ENCODE data around the gene CHST10. TPM values are rescaled to one million over a fixed set of nuclear protein-coding genes. Genes with fewer than 3 reads are reported as not detected.

CHST10 gene
- total RNA-seq, 1 experiment from 2014 or later = 13.4 TPM

DNA sequence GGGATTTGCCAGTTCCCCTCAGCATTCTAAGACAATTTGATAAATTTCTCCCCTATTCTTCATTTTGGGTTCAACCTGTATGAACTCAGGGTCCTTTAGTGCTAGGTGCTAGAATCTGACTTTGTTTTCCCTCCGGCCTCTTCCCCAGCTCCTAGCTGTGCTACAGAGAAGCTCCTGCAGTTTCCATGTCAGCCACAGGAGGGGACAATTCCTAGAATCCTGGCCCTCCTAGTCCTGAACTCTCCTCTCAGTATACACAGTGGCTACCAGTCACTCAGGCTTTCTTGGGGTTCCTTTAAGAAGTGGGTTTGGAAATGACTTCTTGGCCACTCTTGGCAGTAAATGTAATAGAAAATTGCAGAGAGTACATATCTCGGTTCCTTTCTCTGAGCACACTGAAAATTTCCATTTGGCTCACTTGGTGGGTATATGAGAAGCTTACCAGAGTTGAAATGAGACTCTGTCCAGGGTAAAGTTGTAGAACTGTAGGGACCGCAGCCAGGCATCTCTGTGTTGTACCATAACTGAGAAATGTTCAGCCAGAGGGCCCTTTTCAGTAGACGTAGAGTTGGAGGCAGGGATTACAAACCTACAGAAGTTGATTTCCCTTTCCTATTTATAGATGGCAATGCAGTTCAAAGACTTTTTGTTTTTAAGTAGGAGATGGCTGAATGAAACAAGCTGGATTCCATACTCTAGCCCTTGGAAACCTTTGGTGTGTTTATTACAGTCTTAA lies 5.0 kb upstream of the CHST10 start:
- no peaks in the 10 kb centered on the region for H3K9me3 ChIP-seq (ENCODE audit: low read length)
- CTCF ChIA-PET = interaction anchor here (0.6 to 0.8 kb wide), 2 partner anchors 11 to 162 kb away, joined by 3 to 4 read pairs; no protein-coding TSS in a partner anchor
- H3K36me3 ChIP-seq (ENCODE audit: low read depth, low read length) = no peaks in the 10 kb centered on the region
- H3K4me1 ChIP-seq (ENCODE audit: insufficient read depth, low read length) = peaks cover 10% of the 10 kb centered on the region
- peaks cover 3% of the 10 kb centered on the region for H3F3A ChIP-seq (ENCODE audit: low read length, unreplicated experiment)
- ATAC-seq (peak; percentile 91), DNase-seq (peak; percentile 63)
- no peak overlapping the region for H3K4me2 ChIP-seq (ENCODE audit: low read length)
- H4K20me1 ChIP-seq (ENCODE audit: low read length) = no peaks in the 10 kb centered on the region
- no TSS peak for BruUV-seq (replicated peaks)
- no peaks in the 10 kb centered on the region for H3K9me2 ChIP-seq (replicated peaks; ENCODE audit: low read length)
- no peaks in the 10 kb centered on the region for H3K27me3 ChIP-seq (ENCODE audit: low read length)
- no peak overlapping the region for H3K4me3 ChIP-seq (ENCODE audit: low read length)
- POLR2A ChIA-PET (ENCODE audit: unreplicated experiment) = no interaction called here
- no peaks in the 10 kb centered on the region for H3K79me2 ChIP-seq (ENCODE audit: low read length)
- intact Hi-C loops (cut with micrococcal nuclease) = loop anchor here (5.0 kb wide), 1 partner anchor 160 kb away; no protein-coding TSS in a partner anchor
- TF ChIP-seq, protein P1, sequence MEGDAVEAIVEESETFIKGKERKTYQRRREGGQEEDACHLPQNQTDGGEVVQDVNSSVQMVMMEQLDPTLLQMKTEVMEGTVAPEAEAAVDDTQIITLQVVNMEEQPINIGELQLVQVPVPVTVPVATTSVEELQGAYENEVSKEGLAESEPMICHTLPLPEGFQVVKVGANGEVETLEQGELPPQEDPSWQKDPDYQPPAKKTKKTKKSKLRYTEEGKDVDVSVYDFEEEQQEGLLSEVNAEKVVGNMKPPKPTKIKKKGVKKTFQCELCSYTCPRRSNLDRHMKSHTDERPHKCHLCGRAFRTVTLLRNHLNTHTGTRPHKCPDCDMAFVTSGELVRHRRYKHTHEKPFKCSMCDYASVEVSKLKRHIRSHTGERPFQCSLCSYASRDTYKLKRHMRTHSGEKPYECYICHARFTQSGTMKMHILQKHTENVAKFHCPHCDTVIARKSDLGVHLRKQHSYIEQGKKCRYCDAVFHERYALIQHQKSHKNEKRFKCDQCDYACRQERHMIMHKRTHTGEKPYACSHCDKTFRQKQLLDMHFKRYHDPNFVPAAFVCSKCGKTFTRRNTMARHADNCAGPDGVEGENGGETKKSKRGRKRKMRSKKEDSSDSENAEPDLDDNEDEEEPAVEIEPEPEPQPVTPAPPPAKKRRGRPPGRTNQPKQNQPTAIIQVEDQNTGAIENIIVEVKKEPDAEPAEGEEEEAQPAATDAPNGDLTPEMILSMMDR (conservative IDR thresholded peaks at IDR 0.05; ENCODE audit: low read depth, low read length) = peak; percentile 67
- TF ChIP-seq EZH2 (IDR thresholded peaks at IDR 0.05; ENCODE audit: low read length, unreplicated experiment) = no peak
- no peak overlapping the region for H3K27ac ChIP-seq (ENCODE audit: low read length)
- no peak overlapping the region for H2AFZ ChIP-seq (ENCODE audit: low read length)
- no peak overlapping the region for H3K9ac ChIP-seq (ENCODE audit: low read length)

GRCh38 chr2:100419915-100420314 lies 2.4 kb upstream of the CHST10 start:
- DNase-seq = no peak
- H3K27me3 ChIP-seq (ENCODE audit: low read length) = no peaks in the 10 kb centered on the region
- no peak overlapping the region for H2AFZ ChIP-seq (ENCODE audit: low read length)
- no peak overlapping the region for H3K9ac ChIP-seq (ENCODE audit: low read length)
- H3K79me2 ChIP-seq (ENCODE audit: low read length) = peaks cover 19% of the 10 kb centered on the region
- ChIA-PET POLR2A (ENCODE audit: unreplicated experiment) (no interaction called here), CTCF (no interaction called here)
- H4K20me1 ChIP-seq (ENCODE audit: low read length) = no peaks in the 10 kb centered on the region
- peaks cover 24% of the 10 kb centered on the region for H3K4me1 ChIP-seq (ENCODE audit: insufficient read depth, low read length)
- H3K4me3 ChIP-seq (ENCODE audit: low read length) = no peak overlapping the region
- H3K9me2 ChIP-seq (replicated peaks; ENCODE audit: low read length) = no peaks in the 10 kb centered on the region
- H3F3A ChIP-seq (ENCODE audit: low read length, unreplicated experiment) = peaks cover 3% of the 10 kb centered on the region
- no peaks in the 10 kb centered on the region for H3K9me3 ChIP-seq (ENCODE audit: low read length)
- H3K36me3 ChIP-seq (ENCODE audit: low read depth, low read length) = no peaks in the 10 kb centered on the region
- TF ChIP-seq EZH2phosphoT487 (IDR thresholded peaks at IDR 0.05; ENCODE audit: borderline replicate concordance, low read length) (no peak), EZH2 (IDR thresholded peaks at IDR 0.05; ENCODE audit: low read length, unreplicated experiment) (no peak)
- TF ChIP-seq, protein P1 (conservative IDR thresholded peaks at IDR 0.05; ENCODE audit: low read depth, low read length) = no peak
- no peak overlapping the region for H3K27ac ChIP-seq (ENCODE audit: low read length)
- H3K4me2 ChIP-seq (ENCODE audit: low read length) = no peak overlapping the region
- no peak for ATAC-seq
- no TSS peak for BruUV-seq (replicated peaks)
- intact Hi-C loops (cut with micrococcal nuclease) = loop anchor here (5.0 kb wide), 1 partner anchor 158 kb away; no protein-coding TSS in a partner anchor

DNA sequence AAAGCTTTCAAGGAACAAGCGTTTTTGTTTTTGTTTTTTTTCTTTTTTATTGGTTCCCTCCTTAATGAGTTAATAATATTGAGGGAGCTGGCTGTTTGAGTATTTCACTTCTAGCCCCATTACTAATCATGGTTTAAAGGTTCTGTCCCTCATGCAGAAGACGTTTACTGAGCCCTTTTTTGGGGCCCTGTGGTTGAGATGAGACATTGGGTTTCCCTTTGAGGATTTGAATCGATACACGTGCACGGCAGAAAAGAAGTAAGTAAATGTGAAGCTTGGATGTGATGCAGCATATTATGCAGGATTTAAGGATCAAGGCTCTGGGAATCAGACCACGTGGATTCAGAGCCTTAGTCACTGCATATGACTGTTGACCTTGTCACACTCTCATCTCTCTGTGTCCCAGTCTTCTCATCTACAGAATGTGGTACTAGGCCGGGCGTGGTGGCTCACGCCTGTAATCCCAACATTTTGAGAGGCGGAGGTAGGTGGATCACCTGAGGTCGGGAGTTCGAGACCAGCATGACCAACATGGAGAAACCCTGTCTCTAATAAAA lies 1.0 kb upstream of the CHST10 start:
- H3K79me2 ChIP-seq (ENCODE audit: low read length) = peaks cover 21% of the 10 kb centered on the region
- ChIA-PET CTCF (interaction anchor here (0.7 kb wide), 1 partner anchor 538 kb away, joined by 3 read pairs; no protein-coding TSS in a partner anchor), POLR2A (ENCODE audit: unreplicated experiment) (no interaction called here)
- no peaks in the 10 kb centered on the region for H3K9me3 ChIP-seq (ENCODE audit: low read length)
- DNase-seq (peak; percentile 42), ATAC-seq (no peak)
- no peaks in the 10 kb centered on the region for H4K20me1 ChIP-seq (ENCODE audit: low read length)
- H3K27ac ChIP-seq (ENCODE audit: low read length) = peak overlapping the region; percentile 20; the same call in 1 of the 2 replicates
- TF ChIP-seq EZH2phosphoT487 (IDR thresholded peaks at IDR 0.05; ENCODE audit: borderline replicate concordance, low read length) = no peak
- TF ChIP-seq EZH2 (IDR thresholded peaks at IDR 0.05; ENCODE audit: low read length, unreplicated experiment) = no peak
- TF ChIP-seq, protein P1 (conservative IDR thresholded peaks at IDR 0.05; ENCODE audit: low read depth, low read length) = no peak
- no TSS peak for BruUV-seq (replicated peaks)
- no peaks in the 10 kb centered on the region for H3K9me2 ChIP-seq (replicated peaks; ENCODE audit: low read length)
- H3K4me1 ChIP-seq (ENCODE audit: insufficient read depth, low read length) = peaks cover 24% of the 10 kb centered on the region
- H3F3A ChIP-seq (ENCODE audit: low read length, unreplicated experiment) = peaks cover 3% of the 10 kb centered on the region
- intact Hi-C loops (cut with micrococcal nuclease) = no loop called here
- no peak overlapping the region for H3K4me3 ChIP-seq (ENCODE audit: low read length)
- no peaks in the 10 kb centered on the region for H3K36me3 ChIP-seq (ENCODE audit: low read depth, low read length)
- H3K9ac ChIP-seq (ENCODE audit: low read length) = no peak overlapping the region
- no peak overlapping the region for H2AFZ ChIP-seq (ENCODE audit: low read length)
- H3K27me3 ChIP-seq (ENCODE audit: low read length) = no peaks in the 10 kb centered on the region
- H3K4me2 ChIP-seq (ENCODE audit: low read length) = peak overlapping the region; percentile 97
